RWPE1 (cell line): ENCODE data around the gene MAML1.
A peak's percentile ranks its signal among the peaks of the same experiment; 100 is the strongest.

ENCODE experiments used
- CTCF ChIA-PET: fragments of 350-600 bp; sonication (Branson Sonifier 250); formaldehyde crosslinking; extraction: SDS; loops from one replicate; lab custom pipeline; 2021; lab: Yijun Ruan, JAX
- POLR2A ChIA-PET: fragments of 400-600 bp; formaldehyde crosslinking; extraction: SDS; loops from one replicate; lab custom pipeline; 2020; ENCODE audit warnings: antibody characterized with exemption; ENCODE audit not compliant: low non-redundant PET; lab: Yijun Ruan, JAX
- DNase-seq: peaks from one replicate; pipeline ENCODE4 v3.0.0; 2012; ENCODE audit warnings: low spot score
- H3K27ac ChIP-seq: fragments of 450-650 bp; 2 replicates; pipeline ENCODE4 v1.5.1; 2017
- TF ChIP-seq, protein P1 (sequence below): fragments of 450-650 bp; conservative IDR thresholded peaks from 2 replicates; pipeline ENCODE4 v1.5.1; 2017; ENCODE audit warnings: low read depth, mild to moderate bottlenecking

The MAML1 gene

DNA sequence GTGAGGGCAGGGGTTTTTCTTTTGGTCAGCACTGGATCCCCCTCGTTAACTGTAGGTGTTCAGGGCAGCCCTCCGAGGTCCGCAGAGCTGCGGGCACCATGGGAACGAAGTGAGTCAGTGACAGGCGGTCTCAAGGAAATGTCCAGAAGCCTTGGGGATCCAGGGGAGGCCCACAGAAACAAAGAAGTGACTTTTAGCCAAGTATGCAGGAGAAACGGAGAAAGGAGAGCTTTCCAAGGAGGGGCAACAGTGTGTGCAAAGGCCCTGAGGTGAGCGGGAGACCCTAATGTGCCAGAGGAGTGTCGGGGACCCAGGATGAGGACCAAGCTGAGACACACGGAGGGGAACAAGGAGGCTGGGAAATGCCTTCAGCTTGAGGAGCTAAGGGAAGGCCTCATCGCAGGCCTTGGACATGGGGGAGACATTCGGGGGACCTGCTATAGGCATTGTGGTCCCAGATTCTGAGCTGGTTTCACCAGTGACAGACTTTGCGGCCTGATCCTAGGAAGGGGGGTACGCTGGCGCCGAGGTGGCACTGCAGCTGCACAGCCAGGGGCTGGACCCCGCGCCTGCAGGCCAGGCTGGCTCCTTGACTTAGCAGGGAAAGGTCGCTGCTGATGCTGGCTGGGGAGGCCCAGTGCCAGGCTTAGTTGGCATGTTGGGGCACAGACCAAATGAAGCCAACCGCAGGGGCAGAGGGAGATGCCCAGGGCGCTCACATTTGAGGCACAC is 64.4 kb downstream of the MAML1 start:
- DNase-seq = no peak
- TF ChIP-seq, protein P1, sequence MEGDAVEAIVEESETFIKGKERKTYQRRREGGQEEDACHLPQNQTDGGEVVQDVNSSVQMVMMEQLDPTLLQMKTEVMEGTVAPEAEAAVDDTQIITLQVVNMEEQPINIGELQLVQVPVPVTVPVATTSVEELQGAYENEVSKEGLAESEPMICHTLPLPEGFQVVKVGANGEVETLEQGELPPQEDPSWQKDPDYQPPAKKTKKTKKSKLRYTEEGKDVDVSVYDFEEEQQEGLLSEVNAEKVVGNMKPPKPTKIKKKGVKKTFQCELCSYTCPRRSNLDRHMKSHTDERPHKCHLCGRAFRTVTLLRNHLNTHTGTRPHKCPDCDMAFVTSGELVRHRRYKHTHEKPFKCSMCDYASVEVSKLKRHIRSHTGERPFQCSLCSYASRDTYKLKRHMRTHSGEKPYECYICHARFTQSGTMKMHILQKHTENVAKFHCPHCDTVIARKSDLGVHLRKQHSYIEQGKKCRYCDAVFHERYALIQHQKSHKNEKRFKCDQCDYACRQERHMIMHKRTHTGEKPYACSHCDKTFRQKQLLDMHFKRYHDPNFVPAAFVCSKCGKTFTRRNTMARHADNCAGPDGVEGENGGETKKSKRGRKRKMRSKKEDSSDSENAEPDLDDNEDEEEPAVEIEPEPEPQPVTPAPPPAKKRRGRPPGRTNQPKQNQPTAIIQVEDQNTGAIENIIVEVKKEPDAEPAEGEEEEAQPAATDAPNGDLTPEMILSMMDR = no peak
- peak overlapping the region; percentile 86 for H3K27ac ChIP-seq
- CTCF ChIA-PET = interaction anchor here (1.1 to 7.0 kb wide), 3 partner anchors 17 to 34 kb away, joined by 3 to 39 read pairs (median 3); no protein-coding TSS in a partner anchor
- POLR2A ChIA-PET = interaction anchor here (0.7 kb wide), 1 partner anchor 24 kb away, joined by 4 read pairs; the partner anchor contains the start of gene SQSTM1

DNA sequence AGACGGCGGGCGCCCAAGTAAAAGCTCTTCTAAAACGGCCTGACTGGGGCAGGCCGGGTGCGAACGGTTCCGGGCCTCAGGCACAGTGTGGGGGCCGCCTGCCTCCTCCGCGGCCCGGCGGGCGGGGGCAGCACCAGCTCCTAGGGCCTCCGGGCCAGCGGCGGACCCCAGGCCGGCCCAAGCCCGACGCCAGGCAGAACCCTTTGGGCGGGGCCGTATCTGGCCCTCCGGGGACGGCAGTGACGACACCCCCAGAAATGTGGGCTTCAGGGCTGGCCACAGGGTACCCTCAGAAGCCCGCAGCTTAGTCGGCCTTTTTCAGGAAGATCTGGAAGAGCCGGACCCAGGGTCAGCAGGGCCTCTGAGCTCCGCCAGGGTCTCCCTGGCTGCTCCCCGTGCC is 65.1 kb downstream of the MAML1 start:
- peak overlapping the region; percentile 86 for H3K27ac ChIP-seq
- TF ChIP-seq, protein P1 = no peak
- ChIA-PET CTCF (interaction anchor here (0.7 to 7.0 kb wide), 2 partner anchors 35 to 55 kb away, joined by 3 to 39 read pairs; no protein-coding TSS in a partner anchor), POLR2A (no interaction called here)
- no peak for DNase-seq

DNA sequence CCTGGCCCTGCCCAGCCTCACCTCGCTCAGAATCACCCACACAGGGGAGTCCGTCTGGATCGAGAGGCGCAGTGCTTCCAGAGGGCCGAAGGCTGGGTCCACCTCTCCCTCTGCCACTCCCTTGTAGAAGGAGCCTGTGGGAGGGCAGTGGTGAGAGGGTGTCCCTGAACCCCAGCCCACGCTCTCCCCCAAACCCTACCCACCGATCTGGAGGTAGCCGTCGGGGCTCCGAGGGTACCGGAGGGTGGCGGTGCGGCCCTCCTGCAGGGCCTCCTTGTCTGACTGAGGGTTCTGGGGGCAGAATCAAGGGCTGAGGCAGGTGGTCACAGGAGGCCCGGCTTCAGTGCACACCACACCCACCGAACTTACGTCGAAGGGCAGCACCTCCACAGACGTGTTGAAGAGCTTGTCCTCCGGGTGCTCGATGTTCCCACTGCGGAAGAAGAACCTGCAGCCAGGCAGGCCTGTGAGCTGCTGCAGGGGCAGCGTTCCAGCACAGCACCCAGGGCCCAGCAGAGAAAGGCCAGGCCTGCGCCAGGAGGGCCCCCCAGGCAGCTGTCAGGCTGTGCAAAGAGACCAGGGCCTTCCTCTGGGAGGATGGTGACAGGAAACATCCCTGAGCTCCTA is 65.6 kb downstream of the MAML1 start:
- ChIA-PET POLR2A (no interaction called here), CTCF (interaction anchor here (0.7 to 7.0 kb wide), 3 partner anchors 35 to 56 kb away, joined by 3 to 39 read pairs (median 3); no protein-coding TSS in a partner anchor)
- H3K27ac ChIP-seq = peak overlapping the region; percentile 86
- DNase-seq = no peak
- TF ChIP-seq, protein P1 = no peak

DNA sequence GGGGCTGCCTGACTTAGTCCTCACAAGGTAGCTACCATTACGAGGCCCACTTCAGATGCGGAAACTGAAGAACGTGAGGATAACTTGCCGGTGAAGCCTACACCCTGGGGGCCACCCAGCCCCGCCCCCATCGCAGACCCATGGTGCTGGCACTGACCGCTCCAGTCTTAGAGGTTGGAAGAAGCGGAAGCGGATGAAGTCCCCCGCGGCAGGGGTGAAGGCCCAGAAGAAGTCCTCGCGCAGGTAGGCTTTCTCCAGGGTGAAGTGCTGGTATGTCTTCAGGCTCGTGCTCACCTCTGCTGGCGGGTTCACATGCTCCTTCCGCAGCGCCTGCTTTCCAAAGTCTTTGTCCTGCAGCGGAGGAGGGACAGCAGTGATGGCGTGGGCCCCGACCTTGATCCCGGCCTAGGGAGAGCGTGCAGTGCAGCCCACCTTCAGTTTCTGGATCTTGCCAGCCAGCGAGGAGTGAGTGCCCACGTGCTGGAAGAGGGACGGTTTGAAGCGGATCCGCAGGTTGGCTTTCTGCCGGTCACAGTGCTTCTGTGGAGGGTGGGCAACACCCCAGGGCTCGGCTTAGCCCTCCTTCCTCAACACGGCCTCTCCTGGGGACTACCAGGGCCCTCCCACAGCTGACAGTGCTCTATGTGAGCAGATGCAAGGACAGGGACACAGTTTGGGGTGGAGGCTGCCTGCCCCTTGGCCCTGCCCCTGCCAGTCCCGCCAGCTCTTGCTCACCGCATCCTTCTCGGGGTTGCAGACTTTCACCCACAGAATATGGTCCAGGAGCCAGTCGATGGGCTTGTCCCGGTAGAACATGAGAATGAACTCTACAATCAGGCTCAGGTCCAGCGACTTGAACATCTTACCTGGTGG is 66.4 kb downstream of the MAML1 start:
- peak overlapping the region; percentile 86 for H3K27ac ChIP-seq
- DNase-seq = no peak
- TF ChIP-seq, protein P1 = no peak
- POLR2A ChIA-PET = no interaction called here
- CTCF ChIA-PET = interaction anchor here (0.6 to 1.0 kb wide), 2 partner anchors 36 to 776 kb away, joined by 3 read pairs; no protein-coding TSS in a partner anchor

GRCh38 chr5:179799644-179799973 is 67.0 kb downstream of the MAML1 start:
- no peak for DNase-seq
- ChIA-PET POLR2A (no interaction called here), CTCF (interaction anchor here (0.6 to 1.1 kb wide), 2 partner anchors 23 to 776 kb away, joined by 3 read pairs; no protein-coding TSS in a partner anchor)
- TF ChIP-seq, protein P1 = no peak
- peak overlapping the region; percentile 86 for H3K27ac ChIP-seq
